ENCODE measurements around the gene BMP7. TPM values are rescaled to one million over a fixed set of nuclear protein-coding genes. Genes with fewer than 3 reads are reported as not detected.

The BMP7 gene
- total and polyA plus RNA-seq, 11 donors: 0.72 to 12.3 (median 3.7) TPM

GRCh38 chr20:57231951-57232428 is 34.5 kb downstream of the BMP7 start:
- TF ChIP-seq POLR2A (IDR thresholded peaks at IDR 0.05): no peak
- Histone ChIP-seq H3K9me3 (no peaks in the 10 kb centered on the region), H3K27me3 (peaks cover 0 to 15% (median 3%) of the 10 kb centered on the region in 9 donors), H3K4me1 (no peaks in the 10 kb centered on the region), H3K36me3 (no peaks in the 10 kb centered on the region), H3K27ac (no peak overlapping the region), H3K4me3 (no peak overlapping the region)
- WGBS, 4 donors: 83 to 92% (median 86%) methylated on average over 2 of the region's 2 CpGs
- ATAC-seq (no peak), DNase-seq (no peak)
- intact Hi-C loops (cut with DNase I): loop anchor here in 1 of 10 donors (10.0 kb wide), 1 partner anchor 47 kb away; no protein-coding TSS in a partner anchor

DNA sequence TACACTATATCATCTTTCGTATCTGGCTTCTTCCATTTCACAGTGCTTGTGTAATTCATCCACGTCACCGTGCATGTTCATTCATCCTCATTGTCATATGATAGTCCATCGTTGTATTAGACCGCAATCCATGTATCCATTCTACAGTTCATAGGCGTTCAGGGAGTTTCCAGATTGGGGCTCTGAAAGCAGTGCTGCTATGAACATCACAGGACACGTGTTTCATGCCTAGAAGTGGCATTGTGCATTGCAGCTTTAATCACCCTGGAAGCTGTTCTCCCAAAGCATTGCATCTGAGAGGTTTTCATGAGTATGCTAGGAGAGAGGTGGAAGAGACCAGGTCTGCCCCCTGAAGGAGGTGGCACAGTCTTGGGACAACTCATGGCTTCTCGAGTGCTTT is 35.3 kb downstream of the BMP7 start:
- Histone ChIP-seq H3K4me3 (no peak overlapping the region), H3K36me3 (no peaks in the 10 kb centered on the region), H3K9me3 (no peaks in the 10 kb centered on the region), H3K4me1 (no peaks in the 10 kb centered on the region), H3K27me3 (peaks cover 0 to 15% (median 0%) of the 10 kb centered on the region in 9 donors), H3K27ac (no peak overlapping the region)
- no peak for ATAC-seq
- no peak for DNase-seq
- intact Hi-C loops (cut with DNase I): loop anchor here in 1 of 10 donors (10.0 kb wide), 1 partner anchor 46 kb away; no protein-coding TSS in a partner anchor
- WGBS, 4 donors: 63 to 73% (median 64%) methylated on average over 8 of the region's 8 CpGs
- TF ChIP-seq, protein P1, sequence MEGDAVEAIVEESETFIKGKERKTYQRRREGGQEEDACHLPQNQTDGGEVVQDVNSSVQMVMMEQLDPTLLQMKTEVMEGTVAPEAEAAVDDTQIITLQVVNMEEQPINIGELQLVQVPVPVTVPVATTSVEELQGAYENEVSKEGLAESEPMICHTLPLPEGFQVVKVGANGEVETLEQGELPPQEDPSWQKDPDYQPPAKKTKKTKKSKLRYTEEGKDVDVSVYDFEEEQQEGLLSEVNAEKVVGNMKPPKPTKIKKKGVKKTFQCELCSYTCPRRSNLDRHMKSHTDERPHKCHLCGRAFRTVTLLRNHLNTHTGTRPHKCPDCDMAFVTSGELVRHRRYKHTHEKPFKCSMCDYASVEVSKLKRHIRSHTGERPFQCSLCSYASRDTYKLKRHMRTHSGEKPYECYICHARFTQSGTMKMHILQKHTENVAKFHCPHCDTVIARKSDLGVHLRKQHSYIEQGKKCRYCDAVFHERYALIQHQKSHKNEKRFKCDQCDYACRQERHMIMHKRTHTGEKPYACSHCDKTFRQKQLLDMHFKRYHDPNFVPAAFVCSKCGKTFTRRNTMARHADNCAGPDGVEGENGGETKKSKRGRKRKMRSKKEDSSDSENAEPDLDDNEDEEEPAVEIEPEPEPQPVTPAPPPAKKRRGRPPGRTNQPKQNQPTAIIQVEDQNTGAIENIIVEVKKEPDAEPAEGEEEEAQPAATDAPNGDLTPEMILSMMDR (IDR thresholded peaks at IDR 0.05): no peak
- no peak for TF ChIP-seq POLR2A (IDR thresholded peaks at IDR 0.05)

GRCh38 chr20:57230247-57230646 is 36.2 kb downstream of the BMP7 start:
- Histone ChIP-seq H3K27me3 (peaks cover 0 to 8% (median 0%) of the 10 kb centered on the region in 9 donors), H3K36me3 (no peaks in the 10 kb centered on the region), H3K4me3 (no peak overlapping the region), H3K4me1 (no peaks in the 10 kb centered on the region), H3K9me3 (no peaks in the 10 kb centered on the region), H3K27ac (no peak overlapping the region)
- 85 to 94% (median 87%) methylated on average over 7 to 8 of the region's 8 CpGs for WGBS, 4 donors
- intact Hi-C loops (cut with DNase I): loop anchor here in 1 of 10 donors (10.0 kb wide), 1 partner anchor 45 kb away; no protein-coding TSS in a partner anchor
- ATAC-seq (no peak), DNase-seq (no peak)
- no peak for TF ChIP-seq POLR2A (IDR thresholded peaks at IDR 0.05)
- TF ChIP-seq, protein P1 (IDR thresholded peaks at IDR 0.05): no peak

- Histone ChIP-seq H3K36me3 (no peaks in the 10 kb centered on the region), H3K4me1 (peaks cover 0 to 2% (median 0%) of the 10 kb centered on the region in 12 donors), H3K27ac (no peak overlapping the region), H3K27me3 (peaks cover 0 to 7% (median 0%) of the 10 kb centered on the region in 9 donors), H3K9me3 (no peaks in the 10 kb centered on the region), H3K4me3 (no peak overlapping the region)
- ATAC-seq: no peak
- WGBS, 4 donors: 53 to 64% (median 55%) methylated on average over 4 of the region's 4 CpGs
- TF ChIP-seq POLR2A (IDR thresholded peaks at IDR 0.05): no peak
- TF ChIP-seq, protein P1 (IDR thresholded peaks at IDR 0.05): no peak
- DNase-seq: no peak
- intact Hi-C loops (cut with DNase I): no loop called here
Observed at GRCh38 chr20:57229490-57229889, 37.0 kb downstream of the BMP7 start.

DNA sequence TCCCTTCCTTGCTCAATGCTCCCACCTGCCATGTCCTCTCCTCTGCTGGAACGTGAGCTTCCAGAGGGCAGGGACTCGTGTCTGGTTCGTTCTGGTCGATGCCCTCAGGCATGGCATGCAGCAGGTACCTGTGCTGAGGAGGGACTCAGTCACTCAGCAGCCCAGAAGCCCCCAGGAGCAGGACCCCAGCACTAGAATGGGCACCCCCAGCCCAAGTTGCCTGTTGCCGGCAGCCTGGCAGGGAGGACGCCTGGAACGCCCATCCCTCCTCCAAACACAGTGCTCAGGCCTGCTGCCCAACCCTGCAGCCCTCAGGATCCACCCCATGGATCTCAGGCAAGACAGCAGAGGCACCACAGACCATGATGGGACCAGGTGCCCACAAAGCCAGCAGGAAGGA is 40.6 kb downstream of the BMP7 start:
- intact Hi-C loops (cut with DNase I): no loop called here
- TF ChIP-seq, protein P1 (IDR thresholded peaks at IDR 0.05): no peak
- TF ChIP-seq POLR2A (IDR thresholded peaks at IDR 0.05): no peak
- Histone ChIP-seq H3K27me3 (peaks cover 0 to 12% (median 0%) of the 10 kb centered on the region in 9 donors), H3K27ac (no peak overlapping the region), H3K4me3 (no peak overlapping the region), H3K4me1 (peaks cover 0 to 9% (median 0%) of the 10 kb centered on the region in 12 donors), H3K36me3 (no peaks in the 10 kb centered on the region), H3K9me3 (no peaks in the 10 kb centered on the region)
- DNase-seq: no peak
- 66 to 95% (median 81%) methylated on average over 6 to 7 of the region's 7 CpGs for WGBS, 4 donors
- no peak for ATAC-seq
